BJ (cell line): ENCODE results near the gene INHBE. TPM values are rescaled to one million over a fixed set of nuclear protein-coding genes. Genes with fewer than 3 reads are reported as not detected.
A peak's percentile ranks its signal among the peaks of the same experiment; 100 is the strongest.
"Not testable (repeated sequence)": the region's sequence is repeated elsewhere in the genome, so short reads cannot be mapped to it uniquely, and the experiment has no call there.

ENCODE experiments used
- CTCF ChIA-PET: fragments of 350-600 bp; formaldehyde crosslinking; extraction: SDS; loops from one replicate; lab custom pipeline; 2021; ENCODE audit warnings: antibody characterized with exemption, inconsistent platforms; lab: Yijun Ruan, JAX
- POLR2A ChIA-PET: fragments of 300-600 bp; sonication (Branson Sonifier 250); formaldehyde crosslinking; extraction: SDS; loops from one replicate; lab custom pipeline; 2021; ENCODE audit warnings: antibody characterized with exemption; lab: Charles Lee
- DNase-seq: peaks from one replicate; pipeline ENCODE4 v3.0.0-alpha.2; 2011; ENCODE audit warnings: low read depth
- H3K27me3 ChIP-seq: 2 replicates; pipeline ENCODE4 v1.6.0; 2011; ENCODE audit warnings: low read length; ENCODE audit not compliant: control insufficient read depth, insufficient read depth
- H3K36me3 ChIP-seq: 2 replicates; pipeline ENCODE4 v1.5.1; 2011; ENCODE audit warnings: low read length; ENCODE audit not compliant: control insufficient read depth, insufficient read depth
- H3K4me3 ChIP-seq: 2 replicates; pipeline ENCODE4 v1.5.1; 2011; ENCODE audit warnings: low read depth, mild to moderate bottlenecking, control low read depth, low read length
- CTCF ChIP-seq: IDR thresholded peaks from 2 replicates; pipeline ENCODE4 v1.5.1; 2011; ENCODE audit warnings: low read depth, mild to moderate bottlenecking, control low read depth, inconsistent platforms, low read length, moderate library complexity; ENCODE audit not compliant: insufficient read depth
- polyA minus RNA-seq: library from RNA; depleted of rRNA, polyadenylated mRNA; stranded (reverse); fragments of >200 nt; gene quantifications from 2 replicates; pipeline ENCODE4 v1.2.3, GENCODE V29; 2011; rRNA and poly(A)+ RNA removed
- polyA plus RNA-seq: library from polyadenylated mRNA; depleted of rRNA; stranded (reverse); fragments of >200 nt; gene quantifications from 2 replicates; pipeline ENCODE4 v1.2.3, GENCODE V29; 2011; rRNA removed

The INHBE gene
- polyA plus RNA-seq = 23.1 and 23.9 TPM in 2 replicates
- 9.0 and 24.1 TPM in 2 replicates for polyA minus RNA-seq

- Histone ChIP-seq H3K27me3 (no peaks in the 10 kb centered on the region), H3K36me3 (no peaks in the 10 kb centered on the region), H3K4me3 (peak within 1 kb of the TSS; percentile 8)
- ChIA-PET CTCF (interaction anchor here (0.9 to 16.7 kb wide), 22 partner anchors 8 to 241 kb away, joined by 3 to 411 read pairs (median 6); partner anchors contain the start of gene INHBC), POLR2A (interaction anchor here (0.6 kb wide), 2 partner anchors 112 to 336 kb away, joined by 8 read pairs; no protein-coding TSS in a partner anchor)
- TF ChIP-seq CTCF = no peak
- peak; percentile 57 for DNase-seq
These were observed at the start of gene INHBE for GRCh38 chr12:57454566-57455373. TSS of gene INHBE (plus strand) at chr12:57455307. CDS start at chr12:57455537, 230 bp downstream.

GRCh38 chr12:57410534-57410933, 44.6 kb upstream of the INHBE start:
- no peak for DNase-seq
- ChIA-PET POLR2A (no interaction called here), CTCF (interaction anchor here (0.8 to 1.5 kb wide), 5 partner anchors 11 to 103 kb away, joined by 3 to 4 read pairs (median 3); partner anchors contain the start of genes GLI1 and INHBE)
- no peaks in the 10 kb centered on the region for H3K27me3 ChIP-seq
- no peak for TF ChIP-seq CTCF
- no peak overlapping the region for H3K4me3 ChIP-seq
- no peaks in the 10 kb centered on the region; the same call in 1 of the 2 replicates for H3K36me3 ChIP-seq

GRCh38 chr12:57414160-57414559, 40.9 kb upstream of the INHBE start:
- CTCF ChIA-PET = interaction anchor here (1.3 kb wide), 1 partner anchor 9 kb away, joined by 5 read pairs; no protein-coding TSS in a partner anchor
- H3K4me3 ChIP-seq, H3K36me3 ChIP-seq, POLR2A ChIA-PET, DNase-seq, H3K27me3 ChIP-seq: not testable (repeated sequence)

- DNase-seq = no peak
- CTCF ChIA-PET = interaction anchor here (1.3 kb wide), 1 partner anchor 10 kb away, joined by 5 read pairs; no protein-coding TSS in a partner anchor
- POLR2A ChIA-PET = no interaction called here
- Histone ChIP-seq H3K4me3 (no peak overlapping the region), H3K27me3 (no peaks in the 10 kb centered on the region), H3K36me3 (no peaks in the 10 kb centered on the region; the same call in none of the 2 replicates)
- no peak for TF ChIP-seq CTCF
These were observed 40.0 kb upstream of the INHBE start for GRCh38 chr12:57415088-57415487.

GRCh38 chr12:57416039-57416996, 38.8 kb upstream of the INHBE start:
- no peaks in the 10 kb centered on the region for H3K27me3 ChIP-seq
- ChIA-PET CTCF (no interaction called here), POLR2A (no interaction called here)
- H3K36me3 ChIP-seq = peaks cover under 1% of the 10 kb centered on the region
- no peak for DNase-seq
- H3K4me3 ChIP-seq = no peak overlapping the region
- TF ChIP-seq CTCF = no peak
